ENCODE data around the gene SMC3.
A peak's percentile ranks its signal among the peaks of the same experiment; 100 is the strongest.

The SMC3 gene

DNA sequence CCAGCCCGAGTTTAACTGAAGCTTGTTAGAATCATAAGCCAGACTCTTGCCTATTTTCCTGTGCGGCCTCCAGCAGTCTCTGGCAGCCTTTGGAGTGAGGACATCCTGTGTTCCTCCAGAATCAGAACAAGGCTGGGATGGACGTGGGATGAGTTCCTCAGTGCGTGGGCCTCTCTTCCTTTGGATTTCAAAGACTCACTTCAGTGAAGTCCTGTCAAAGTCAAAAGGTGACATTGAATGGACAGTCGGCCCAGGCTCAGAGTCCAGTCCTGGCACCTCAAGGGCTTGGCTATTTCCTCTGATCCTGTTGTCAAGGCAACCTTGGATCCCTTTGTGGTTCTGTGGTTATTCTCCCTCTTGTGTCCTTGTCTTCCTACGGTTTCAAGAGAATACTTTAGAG is 21.4 kb upstream of the SMC3 start:
- DNase-seq (ENCODE audit: low read depth): no peak

DNA sequence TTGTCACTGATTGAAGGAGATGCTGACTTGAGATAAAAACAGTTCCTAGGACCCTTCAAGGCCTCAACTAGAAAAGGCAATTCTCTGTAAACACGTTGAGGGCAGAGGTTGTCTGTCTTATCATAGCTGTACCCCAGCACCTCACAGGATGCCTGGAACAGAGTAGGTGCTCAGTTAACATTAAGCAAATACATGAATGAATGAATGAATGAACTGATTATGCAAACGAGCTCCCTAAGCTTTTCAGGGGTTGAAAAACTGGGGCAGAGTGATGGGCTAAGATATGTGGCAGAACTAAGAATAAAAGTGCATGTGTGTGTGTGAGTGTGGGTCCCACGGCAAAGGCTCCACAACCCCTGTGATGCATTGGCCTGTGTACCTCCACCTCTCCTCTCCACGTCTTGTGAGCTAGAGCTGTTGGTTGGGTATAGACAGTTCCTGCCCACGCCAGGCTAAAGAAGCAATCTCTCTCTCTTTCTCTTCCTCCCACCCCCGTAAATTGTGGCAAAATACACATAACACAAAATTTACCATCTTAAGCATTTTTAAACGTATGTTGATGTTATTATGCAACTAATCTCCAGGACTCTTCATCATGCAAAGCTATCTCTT is 20.9 kb upstream of the SMC3 start:
- DNase-seq (ENCODE audit: low read depth): no peak

DNA sequence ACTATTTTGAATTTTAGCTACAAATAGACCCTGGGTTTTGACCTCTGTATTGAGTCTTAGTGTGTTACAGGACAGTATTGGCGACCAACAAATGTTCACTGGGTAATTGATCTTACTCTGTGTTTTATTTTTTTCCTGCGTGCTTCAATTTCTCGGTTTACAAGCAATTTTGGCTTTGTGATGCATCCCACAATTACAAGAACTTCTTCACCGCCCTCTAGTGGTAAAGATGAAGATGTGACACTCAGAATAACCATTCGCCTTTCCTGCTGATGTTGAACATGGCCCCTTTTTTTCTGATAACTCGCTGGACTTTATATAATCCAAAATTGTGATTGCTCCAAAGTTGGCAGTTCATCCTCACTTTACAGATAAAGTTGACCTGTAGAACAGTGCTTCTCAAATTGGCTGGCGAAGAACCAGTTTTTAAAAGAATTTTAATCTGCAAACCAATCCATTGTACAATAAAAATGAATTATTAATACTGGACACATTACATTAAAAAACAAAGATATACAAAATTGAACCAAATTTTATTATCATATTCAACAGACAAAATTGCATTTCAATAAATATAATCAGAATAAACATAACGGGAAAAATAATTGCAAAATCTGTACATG is 20.2 kb upstream of the SMC3 start:
- peak; percentile 47 for DNase-seq (ENCODE audit: low read depth)

DNA sequence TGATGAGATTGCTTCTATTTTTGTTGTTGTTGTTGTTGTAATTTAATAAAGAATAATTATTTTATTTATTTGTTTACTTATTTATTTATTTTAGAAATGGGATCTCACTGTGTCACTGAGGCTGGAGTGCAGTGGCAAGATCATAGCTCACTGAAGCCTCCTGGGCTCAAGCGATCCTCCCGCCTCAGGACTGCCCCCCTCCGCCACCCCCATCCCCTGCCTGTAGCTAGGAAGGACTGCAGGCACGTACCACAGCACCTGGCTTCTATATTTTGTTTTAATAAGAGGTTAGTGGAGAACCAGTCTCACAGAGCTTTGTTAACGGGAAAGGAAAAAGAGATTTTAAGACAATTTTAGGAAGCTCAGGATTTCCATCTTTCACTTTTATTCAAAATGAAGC is 19.5 kb upstream of the SMC3 start:
- no peak for DNase-seq (ENCODE audit: low read depth)

GRCh38 chr10:110549211-110549610 is 18.3 kb upstream of the SMC3 start:
- no peak for DNase-seq (ENCODE audit: low read depth)

GRCh38 chr10:110553905-110554304 is 13.6 kb upstream of the SMC3 start:
- no peak for DNase-seq (ENCODE audit: low read depth)

DNA sequence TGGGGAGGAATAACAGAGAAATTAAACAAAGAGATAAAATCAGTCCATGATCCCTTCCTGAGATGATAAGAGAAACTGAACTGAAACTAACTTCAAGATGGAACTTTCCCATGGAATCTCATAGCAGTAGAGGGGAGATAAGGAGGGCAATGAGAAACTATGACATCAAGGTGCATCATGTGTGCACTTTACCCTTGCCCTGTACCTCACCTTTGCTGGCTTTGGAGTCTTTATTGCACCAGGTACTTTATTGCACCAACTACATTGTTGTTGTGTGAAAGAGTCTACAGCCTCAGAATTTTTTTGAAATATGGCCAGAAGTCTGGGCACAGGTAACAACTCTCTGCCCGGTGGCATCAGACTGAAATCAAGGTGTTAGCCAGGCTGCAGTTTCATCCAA is 11.2 kb upstream of the SMC3 start:
- DNase-seq (ENCODE audit: low read depth): no peak

DNA sequence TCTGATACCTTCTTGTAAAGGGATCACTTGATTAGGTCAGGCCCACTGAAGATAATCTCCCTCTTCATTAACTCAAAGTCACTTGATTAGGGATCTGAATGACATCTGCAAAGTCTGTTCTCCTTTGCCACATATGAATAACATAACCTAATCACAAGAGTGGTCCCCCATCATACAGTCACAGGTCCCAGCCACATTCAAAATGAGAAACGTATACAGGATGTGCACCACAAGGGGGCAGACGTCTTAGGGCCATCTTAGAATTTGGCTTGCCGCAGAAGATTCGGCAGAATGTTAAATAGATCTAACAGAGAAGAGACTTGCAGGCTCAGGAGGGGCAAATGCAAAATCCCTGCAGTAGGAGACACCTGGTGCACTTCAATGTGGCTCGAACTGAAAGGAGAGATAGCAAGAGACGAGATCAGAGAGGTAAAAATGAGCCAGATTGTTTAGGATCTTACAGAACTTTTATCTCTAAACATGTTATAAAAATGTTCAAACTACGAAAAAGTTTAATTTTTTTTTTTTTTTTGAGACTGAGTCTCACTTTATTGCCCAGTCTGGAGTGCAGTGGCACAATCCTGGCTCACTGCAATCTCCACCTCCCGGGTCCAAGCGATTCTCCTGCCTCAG is 10.4 kb upstream of the SMC3 start:
- DNase-seq (ENCODE audit: low read depth): no peak

DNA sequence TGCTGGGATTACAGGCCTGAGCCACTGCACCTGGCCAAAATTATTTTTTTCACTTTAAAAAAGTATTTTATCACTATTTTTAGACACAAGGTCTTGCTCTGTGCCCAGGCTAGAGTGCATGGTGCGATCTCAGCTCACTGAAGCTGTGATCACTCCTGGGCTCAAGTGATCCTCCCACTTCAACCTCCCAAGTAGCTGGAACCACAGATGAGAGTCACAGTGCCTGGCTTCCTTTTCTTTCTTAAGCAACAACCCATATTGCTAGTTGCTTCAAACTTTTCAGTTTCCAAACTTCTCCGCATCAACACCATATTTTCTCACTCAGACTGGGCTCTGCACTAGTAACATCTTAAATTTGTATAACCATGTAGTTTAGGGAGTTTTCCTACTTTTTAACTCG is 9.5 kb upstream of the SMC3 start:
- DNase-seq (ENCODE audit: low read depth): no peak

- DNase-seq (ENCODE audit: low read depth): no peak
Observed at GRCh38 chr10:110560012-110560411, 7.5 kb upstream of the SMC3 start.

GRCh38 chr10:110561292-110561691 is 6.2 kb upstream of the SMC3 start:
- DNase-seq (ENCODE audit: low read depth): no peak

DNA sequence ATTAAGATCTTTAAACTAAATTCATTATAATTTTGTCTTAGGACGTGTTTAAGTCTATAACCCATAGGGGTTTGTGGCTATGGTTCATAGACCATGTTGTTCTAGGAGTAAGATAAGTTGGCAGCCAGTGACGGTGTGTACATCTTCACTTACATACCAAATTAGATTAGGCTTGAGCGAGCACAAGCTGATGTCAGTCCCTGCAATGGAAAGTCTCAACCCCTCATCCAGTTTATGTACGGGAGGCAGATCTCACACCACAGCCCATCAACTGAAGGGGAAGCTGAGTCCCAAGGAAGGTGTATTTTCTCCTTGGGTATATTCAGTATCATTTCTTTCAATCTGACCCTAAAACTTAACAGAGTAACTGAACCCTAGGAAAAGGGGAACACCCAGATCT is 5.1 kb upstream of the SMC3 start:
- DNase-seq (ENCODE audit: low read depth): no peak

GRCh38 chr10:110563132-110563531 is 4.4 kb upstream of the SMC3 start:
- DNase-seq (ENCODE audit: low read depth): no peak

- no peak for DNase-seq (ENCODE audit: low read depth)
Observed at GRCh38 chr10:110566472-110567200, 859 bp upstream of the SMC3 start.

GRCh38 chr10:110568055-110568735 is 700 bp downstream of the SMC3 start:
- no peak for DNase-seq (ENCODE audit: low read depth)

DNA sequence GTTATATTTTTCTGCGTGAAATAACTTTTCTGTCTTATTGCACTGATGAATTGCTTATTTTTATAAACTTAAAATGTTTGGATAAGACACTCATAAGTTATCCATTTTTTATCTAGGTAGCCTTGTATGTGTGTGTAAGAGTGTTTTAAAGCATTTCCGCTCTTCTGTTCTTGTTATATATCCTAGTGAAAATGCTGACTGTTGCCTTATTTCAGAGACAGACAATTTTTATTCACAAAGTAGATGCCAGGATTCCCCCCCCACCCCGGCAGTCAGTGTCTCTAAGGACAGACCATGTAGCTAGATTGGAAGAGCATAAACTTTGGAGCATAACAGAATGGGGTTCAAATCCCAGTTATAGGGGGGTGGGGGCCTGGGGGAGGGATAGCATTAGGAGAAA is 1.6 kb downstream of the SMC3 start:
- no peak for DNase-seq (ENCODE audit: low read depth)

DNA sequence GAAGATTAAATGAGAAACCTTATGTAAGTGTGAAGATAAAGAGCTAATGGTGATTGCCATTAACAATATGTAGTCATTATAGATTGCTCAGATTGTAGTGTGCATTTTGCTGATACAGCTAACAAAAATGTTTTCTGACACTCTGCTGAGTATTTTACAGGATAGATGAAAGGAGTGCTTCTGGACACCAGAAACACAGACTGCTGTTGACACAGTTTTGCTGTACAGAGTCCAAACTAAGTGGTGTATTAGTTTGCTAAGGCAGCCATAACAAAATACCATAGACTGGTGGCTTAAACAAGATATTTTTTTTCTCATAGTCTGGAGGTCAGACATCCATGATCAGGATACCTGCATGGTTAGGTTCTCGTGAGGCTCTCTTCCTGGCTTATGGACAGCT is 2.2 kb downstream of the SMC3 start:
- no peak for DNase-seq (ENCODE audit: low read depth)

GRCh38 chr10:110571093-110571743 is 3.7 kb downstream of the SMC3 start:
- DNase-seq (ENCODE audit: low read depth): no peak

DNA sequence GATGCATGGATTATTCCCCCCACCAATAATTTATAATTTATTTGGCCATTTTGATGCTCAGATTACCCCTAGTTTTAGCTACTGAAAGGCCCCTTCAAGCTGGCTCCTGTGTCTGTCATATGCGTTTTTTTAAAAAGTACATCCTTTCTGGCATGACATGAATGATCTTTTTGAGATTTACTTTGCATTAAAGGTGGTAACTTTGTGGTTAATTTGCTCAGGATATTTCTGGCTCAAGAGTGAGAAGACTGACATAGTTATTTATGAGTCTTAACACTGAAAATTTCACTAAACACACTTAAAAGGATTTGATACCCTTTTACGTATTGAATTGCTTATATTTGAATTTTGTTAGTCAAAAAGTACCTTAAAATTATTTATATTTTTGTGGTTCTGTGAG is 5.4 kb downstream of the SMC3 start:
- no peak for DNase-seq (ENCODE audit: low read depth)

DNA sequence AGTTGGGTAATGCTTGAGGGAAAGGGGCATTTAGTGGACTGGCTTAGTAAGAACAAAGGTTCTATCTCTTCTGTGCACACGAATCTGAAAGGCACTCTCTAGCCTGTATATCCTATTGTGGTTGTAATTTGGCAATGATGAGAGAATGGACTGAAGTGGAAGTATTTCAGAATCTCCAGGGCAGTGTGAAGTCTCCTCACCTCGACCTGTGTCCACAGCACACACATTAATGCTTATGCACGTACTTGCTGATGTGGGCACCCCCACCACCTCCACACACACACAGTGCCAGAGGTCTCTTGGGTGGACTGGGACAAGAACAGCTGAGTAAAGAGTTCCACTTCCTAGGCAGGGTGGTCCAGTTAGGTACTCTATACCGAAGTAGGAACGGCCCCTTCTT is 6.9 kb downstream of the SMC3 start:
- no peak for DNase-seq (ENCODE audit: low read depth)

GRCh38 chr10:110576220-110576619 is 8.7 kb downstream of the SMC3 start:
- peak; percentile 51 for DNase-seq (ENCODE audit: low read depth)

DNA sequence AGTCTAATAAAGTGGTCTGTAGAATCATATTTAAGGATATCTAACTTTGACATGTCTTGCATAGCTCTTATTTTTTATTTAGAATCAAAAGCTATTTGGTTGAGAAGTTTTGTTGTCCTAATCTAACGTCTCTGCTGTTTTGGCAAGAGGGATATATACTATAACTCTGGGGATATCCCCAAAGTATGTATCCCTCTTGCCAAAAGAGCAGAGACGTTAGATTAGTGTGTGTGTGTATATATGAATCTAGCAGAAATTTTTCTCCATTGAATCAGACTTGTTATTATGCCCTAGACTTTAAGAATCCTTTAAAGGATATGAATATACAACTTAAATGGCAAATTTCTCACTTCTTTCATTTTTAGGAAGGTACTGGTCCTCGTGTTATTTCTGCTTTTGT is 9.6 kb downstream of the SMC3 start:
- DNase-seq (ENCODE audit: low read depth): no peak

All from GM04504 (cell line).